Suppressor macrophage treated with lipopolysaccharide for 1 hour (primary cell): Measurements from ENCODE around the gene CTDP1.

Experiments used
- DNase-seq, 3 donors: peaks; one replicate each; pipeline ENCODE4 v3.0.0-alpha.2; 2020 to 2022

The CTDP1 gene

DNA sequence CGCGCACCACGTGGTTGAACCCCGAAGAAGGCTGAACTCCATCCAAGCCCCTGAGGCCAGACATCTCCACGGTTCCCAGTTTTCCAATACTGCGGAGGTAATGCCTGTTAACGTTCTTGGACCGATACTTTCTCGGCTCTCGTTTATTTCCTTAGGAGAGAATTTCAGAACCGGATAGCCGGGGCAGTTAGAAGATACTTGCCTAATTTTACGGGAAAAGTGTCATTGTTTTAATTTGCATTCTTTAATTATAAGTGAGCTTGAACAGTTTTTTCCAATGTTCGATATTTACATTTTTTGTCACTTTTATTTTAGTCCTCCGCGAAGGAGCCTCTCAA, 107.9 kb downstream of the CTDP1 start:
- no peak for DNase-seq

DNA sequence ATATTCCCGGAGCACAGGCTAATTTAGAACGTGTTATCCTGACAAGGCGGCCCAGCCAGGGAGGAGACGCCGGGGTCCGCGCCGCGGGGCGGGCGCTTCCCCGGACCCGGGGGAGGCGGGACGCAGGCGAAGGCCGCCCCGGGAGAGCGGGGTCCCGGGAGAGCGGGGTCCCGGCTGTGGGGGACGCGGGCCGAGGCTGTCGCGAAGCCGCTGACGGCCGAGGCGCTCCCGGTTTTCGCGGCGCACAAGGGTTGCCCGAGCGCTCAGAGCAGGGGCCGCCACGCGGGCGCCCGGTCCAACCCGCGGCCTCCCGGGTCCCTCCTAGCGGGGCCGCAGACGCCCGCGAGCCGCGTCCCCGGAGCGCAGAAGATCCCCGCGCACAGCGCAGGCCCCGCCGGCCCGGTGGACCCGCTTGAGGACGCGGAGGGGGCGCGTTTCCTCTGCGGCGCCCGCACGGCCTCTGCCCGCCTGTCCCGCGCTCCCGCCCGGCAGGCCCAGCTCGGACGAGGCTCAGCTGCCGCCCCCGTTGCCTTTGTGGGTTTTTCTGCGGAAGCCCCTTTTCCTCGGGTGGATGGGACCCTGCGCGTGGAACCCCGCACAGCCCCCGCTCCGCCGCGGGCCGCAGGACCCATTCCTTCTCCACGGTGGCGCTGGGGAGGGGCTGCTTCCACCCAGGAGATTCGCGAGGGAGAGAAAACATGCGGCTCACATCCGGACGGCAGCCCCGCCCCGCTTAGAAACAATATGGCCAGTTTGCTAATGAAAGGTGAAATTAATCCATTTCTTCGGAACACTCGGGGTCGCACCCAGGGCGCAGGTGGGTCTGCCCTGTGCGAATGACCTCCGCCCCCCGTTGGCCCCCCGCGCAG, 108.5 kb downstream of the CTDP1 start:
- peak in 1 of 3 donors; percentile 22 for DNase-seq

DNA sequence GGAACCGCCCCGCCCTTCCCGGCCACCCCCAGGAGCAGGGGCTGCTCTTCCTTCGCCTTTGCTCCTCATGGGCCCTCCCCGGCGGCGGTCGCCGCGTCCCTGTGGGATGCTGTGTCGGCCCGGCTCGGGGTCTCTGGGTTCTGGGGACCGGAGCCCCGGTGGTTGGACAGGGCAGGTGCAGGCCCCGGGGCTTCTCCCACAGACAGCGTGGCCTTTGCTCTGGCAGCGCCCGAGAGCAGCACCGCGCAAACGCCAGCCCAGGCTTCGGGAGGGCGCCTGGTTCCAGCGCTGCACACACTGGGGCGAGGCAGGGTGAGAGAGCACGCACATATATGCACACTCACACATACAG, 109.1 kb downstream of the CTDP1 start:
- no peak for DNase-seq

DNA sequence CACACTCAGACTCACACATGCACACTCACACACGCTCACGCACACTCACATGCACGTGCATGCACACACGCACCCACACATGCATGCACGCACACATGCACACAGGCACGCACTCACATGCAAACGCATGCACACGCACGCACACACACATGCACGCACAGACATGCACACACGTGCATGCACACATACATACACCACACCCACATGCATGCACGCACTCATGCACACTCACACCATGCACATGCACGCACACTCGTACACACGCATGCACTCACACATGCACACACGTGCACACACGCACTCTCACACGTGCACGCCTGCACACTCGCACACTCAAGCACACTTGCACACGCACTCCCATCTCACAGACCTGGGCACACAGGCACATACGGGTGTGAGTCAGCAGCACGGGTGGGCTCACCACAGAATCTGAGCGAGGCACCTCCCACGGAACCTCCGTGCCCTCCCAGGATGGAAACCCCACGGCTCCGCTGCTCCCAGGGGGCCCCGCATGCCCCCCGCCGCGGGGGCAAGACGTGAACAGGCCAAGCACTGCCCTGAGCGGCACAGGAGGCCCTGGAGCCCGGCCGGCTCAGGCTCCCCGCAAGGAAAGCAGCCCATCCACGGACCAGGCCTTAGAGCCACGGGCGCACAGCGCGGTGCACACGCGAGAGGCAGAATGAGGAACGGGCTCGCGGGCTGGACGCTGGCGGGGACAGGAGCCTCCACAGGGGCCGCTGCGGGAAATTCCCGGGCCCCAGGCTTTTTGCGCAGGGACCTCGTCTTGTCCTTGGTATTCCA, 109.7 kb downstream of the CTDP1 start:
- no peak for DNase-seq

DNA sequence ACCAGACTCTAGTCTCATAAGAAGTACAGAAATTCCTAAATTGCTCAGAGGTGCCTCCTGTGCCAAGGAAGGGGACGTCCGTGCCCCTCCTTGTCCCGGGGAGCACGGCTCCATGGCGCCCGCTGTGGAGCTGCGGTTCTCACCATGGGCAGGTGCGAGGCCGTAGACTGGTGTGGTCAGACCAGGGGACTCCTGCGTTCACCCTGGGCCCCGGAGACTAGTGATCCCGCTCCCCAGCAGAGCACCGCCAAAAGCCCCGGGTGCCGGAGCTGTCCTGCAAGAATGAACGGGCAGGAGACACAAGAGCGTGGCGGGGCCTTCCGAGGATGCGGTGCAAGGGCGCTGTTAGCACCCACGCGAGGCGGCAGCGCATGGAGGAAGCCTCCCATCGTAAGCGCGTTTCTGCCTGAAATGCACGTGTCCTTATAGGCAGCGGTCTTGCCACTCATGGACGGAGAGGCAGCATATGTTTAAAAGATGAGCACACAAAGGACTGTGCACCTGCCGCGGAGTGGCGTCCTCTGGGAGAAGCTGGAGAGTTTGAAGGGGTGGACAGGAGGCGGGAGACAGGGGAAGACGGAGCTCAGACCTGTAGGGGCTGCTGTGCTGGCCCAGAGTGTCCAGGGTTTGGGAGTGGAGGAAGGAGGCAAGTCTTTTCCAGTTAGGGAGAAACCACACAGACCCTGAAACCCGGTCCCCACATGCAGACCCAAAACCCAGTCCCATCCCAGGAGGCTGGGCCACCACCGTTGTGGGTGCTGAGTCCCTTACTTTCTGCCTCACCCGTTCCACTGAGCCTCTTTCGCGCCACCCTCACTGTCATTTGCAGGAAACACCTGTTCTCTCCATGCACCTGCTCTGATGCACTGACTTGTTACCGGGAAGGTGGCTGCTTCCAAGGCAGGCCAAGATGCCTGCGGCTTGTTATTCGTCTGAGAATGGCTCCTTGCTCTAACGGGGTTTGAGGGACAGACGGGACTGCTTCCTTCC, 110.6 kb downstream of the CTDP1 start:
- no peak for DNase-seq

DNA sequence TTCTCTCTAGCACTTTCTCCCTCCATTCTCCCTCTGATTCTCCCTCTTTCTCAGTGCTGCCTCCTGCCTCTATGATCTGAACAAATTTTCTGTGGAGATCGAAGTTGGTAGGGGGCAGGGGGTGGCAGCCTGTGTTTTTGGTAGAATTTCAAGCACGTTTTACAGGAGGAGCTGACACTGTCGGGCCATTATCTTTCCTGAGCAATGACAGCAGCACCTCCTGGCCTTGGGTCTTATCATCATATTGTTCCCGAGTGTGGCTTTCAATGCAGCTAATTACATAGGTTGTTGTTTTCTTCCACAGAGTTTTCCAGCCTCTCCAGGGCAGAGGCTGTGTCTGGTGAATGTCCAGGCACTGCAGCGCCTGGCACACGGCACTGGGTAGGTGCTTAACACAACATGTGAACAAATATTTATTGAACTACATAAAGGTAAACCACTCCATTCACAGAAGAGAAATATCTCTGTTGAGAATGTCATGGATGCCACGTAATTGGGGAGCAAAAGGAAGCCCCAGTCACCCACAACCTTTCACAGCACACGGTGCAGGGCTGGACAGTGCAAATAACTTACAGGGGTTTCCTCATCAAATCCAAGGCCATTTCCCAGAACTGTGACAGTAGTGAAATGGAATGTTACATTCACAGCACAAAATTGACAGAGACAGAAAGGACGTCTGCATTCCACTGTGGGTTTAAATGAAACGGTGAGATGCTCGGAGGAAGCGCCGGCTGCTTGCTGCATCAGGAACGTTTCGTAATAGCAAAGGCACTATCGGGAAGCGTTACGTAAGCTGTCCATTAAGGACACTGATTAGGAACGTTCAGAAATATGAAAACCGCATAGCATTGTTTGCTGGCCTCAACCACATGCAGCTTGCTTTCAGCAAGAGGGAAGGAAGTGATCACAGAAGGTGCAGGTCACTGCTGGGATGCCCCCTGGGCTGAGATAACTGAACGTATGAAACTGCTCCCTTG, 111.7 kb downstream of the CTDP1 start:
- DNase-seq = peak; percentile 69 to 84 (median 74)

DNA sequence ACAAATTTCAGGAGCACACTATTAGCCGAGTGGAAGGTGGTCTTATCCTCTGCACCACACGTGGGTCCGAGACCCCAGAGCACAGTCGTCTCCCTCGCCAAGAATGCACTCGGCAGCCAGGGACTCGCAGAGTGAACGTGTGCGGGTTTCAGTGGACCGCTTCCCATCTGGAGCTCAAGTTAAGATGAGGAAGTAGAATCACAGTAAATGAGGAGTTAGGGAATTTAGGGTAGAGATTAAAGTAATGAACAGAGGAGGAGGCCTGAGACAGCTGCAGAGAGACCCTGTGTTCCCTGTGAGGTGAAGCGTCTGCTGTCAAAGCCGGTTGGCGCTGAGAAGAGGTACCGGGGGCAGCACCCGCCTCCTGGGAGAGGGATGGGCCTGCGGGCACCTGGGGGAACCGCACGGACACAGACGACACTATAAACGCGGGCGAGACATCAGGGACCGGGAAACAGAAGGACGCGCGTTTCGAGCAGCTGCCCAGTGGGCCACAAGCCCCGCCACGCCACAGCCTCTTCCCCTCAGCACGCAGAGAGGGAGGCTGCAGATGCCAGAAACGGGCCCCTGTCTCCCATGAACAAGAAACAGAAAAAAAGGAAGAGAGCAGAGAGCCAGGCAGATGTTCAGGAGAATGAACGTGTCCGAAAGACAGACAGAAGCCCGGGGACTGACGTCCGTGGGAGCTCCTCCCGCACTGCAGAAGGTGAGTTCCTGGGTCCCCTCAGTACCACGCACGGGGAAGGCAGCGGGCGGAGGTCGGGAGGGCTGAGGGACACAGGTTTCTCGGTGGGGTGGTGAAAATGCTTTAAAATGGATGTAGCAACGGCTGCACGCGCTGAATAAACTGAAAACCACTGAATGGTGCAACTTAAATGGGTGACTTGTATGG, 112.7 kb downstream of the CTDP1 start:
- peak in 2 of 3 donors; percentile 23 to 31 for DNase-seq

DNA sequence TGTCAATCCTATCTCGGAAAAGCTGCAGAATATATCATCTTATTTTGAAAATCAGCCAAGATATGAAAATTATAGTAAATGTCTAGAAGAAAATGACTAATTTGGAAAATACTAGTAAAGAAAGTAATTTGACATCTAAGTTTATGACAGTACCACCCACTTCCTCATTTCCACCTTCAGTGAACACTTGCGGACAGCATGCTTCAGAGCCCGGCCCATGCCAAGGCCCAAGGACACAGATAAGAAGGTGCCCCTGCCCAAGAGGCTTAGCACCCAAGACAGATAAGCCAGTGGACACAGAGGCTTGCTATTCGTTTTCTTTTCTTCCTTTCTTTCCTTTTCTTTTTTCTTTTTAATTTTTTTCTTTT, 113.4 kb downstream of the CTDP1 start:
- peak; percentile 67 to 82 (median 74) for DNase-seq

GRCh38 chr18:79794846-79795245, 115.2 kb downstream of the CTDP1 start:
- peak in 1 of 3 donors; percentile 24 for DNase-seq

- no peak for DNase-seq
These were observed 115.8 kb downstream of the CTDP1 start for GRCh38 chr18:79795446-79795845.

- peak; percentile 35 to 44 (median 38) for DNase-seq
These were observed 116.4 kb downstream of the CTDP1 start for GRCh38 chr18:79796016-79796415.

DNA sequence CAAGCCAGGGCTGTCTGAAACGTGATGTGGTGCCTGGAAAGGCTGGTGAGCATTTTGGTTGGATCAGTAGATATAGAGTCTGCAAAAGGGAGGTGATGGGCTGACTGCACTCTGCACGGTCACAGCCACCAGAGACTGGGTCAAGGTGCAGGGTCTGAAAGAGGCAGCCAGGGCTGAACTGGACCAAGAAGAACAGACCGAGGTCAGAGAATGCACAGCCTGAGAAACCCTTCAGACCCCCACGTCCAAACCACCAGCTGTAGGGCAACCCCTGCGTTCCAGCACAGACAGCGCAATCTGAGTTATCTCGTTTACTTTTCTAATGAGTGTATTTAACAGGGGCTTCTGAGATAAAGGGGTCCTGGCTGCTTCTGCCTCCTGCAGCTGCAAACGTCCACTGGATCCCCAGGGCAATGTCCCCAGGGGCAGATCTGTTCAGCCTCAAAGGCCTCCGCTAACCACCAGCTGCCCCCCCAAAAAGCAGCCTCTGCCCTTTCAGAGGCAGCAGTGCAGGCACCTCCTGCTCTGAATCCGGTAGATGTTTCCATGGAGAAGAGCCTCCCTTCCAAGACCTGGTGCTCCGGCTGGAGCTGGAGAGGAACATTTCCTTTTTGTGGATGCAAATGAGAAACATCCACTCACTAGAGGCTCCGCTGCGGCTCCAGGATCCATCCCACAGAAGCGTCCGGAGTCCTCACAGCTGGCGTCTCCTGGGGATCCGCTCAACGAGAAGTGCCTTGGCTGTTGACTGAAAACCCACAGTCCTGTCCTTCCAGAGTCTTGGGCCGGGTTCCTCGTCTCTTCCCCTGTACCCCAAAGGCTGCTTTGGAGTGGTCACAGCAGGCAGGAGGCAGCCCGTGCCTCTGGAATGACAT, 117.2 kb downstream of the CTDP1 start:
- no peak for DNase-seq

DNA sequence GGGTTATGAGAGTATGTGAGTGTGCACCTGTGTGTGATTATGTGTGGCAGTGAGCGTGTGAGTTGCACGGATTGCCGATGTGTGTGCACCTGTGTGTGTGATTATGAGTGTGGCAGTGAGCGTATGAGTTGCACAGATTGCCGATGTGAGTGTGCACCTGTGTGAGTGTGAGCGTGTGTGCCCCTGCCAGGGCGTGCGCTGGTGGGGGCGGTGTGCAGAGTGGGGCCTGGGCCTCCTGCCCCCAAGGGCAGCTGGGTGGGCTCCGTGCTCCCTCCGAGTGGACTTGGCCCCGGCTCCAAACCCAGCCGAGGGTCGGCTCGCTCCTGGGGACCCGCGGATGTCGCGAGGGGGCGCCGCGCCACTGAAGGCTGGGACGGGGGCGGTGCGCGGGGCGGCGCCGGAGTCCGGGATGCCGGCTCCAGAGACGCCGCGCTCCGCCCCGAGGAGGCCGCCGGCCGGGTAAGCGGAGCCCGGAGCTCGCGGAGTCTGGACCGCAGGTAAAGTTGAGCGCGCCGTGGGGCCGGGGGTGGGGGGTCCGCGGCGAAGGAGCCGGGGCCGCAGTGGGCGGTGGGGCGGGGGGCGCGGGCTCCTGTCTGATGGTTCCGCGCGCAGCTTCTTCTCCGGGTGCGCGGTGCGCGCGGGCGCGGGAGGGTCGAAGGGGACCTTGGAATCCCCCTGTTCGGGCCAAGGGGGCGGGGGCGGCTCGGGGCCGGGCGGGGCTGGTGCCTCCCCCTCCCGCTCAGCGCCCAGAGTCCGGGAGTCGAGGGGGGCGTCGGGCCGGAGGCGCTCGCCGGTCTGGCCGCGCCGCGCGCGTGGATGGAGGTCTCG, 118.1 kb downstream of the CTDP1 start, which contains the start of gene KCNG2:
KCNG2 (plus strand) TSS at position 421 of the 828 bp plus-strand sequence. CDS start 65,730 bp downstream, outside the sequence.
- DNase-seq = peak in 1 of 3 donors; percentile 69

DNA sequence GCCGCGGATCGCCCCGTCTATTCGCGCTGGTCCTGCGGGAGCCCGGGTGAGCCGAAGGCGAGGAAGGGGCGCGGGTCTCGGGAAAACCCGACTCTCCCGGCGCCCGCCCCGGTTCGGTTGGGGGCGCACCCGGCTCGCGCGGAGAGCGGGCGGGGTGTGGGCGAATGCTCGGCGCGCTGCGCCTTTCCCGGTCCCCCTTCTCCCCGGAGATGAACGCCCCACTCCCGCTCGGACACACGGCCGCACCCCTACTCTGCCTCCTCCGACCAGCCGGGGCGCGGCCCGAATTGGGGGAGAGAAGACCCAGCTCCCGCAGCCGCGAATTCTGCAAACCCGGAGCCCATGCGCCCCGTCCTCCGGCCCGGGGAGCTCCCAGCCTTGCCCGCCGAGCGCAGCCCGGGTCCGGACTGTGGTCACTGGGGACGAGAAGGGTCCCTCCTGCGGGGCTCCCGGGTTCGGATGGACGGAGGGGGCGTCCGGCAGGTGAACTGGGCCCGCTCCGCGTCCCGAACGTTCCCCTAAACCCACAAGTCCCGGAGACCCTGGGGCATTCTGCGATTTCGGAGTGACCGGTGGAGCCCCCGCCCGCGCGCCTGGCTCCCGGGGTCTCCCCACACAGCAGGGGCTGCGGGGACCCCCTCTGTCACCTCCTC, 118.9 kb downstream of the CTDP1 start:
- no peak for DNase-seq

DNA sequence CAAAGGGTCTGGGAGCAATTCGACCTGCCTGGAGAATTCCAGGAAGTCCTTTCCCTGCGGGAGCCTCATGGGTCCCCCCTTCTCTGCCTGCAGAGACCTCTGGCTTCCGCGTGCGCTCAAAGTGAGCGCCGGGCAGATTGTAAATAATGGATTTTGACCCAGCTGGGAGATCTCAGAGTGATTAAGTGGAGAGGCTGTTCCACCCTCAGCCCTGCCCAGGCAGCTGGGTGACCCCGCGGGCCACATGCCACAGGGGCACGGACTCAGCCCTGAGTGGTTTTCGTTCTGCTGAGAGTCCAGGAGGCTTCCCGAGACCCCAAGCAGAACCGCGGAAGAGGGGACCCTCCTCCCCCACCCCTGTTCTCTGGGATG, 119.4 kb downstream of the CTDP1 start:
- DNase-seq = peak in 2 of 3 donors; percentile 12 to 39

DNA sequence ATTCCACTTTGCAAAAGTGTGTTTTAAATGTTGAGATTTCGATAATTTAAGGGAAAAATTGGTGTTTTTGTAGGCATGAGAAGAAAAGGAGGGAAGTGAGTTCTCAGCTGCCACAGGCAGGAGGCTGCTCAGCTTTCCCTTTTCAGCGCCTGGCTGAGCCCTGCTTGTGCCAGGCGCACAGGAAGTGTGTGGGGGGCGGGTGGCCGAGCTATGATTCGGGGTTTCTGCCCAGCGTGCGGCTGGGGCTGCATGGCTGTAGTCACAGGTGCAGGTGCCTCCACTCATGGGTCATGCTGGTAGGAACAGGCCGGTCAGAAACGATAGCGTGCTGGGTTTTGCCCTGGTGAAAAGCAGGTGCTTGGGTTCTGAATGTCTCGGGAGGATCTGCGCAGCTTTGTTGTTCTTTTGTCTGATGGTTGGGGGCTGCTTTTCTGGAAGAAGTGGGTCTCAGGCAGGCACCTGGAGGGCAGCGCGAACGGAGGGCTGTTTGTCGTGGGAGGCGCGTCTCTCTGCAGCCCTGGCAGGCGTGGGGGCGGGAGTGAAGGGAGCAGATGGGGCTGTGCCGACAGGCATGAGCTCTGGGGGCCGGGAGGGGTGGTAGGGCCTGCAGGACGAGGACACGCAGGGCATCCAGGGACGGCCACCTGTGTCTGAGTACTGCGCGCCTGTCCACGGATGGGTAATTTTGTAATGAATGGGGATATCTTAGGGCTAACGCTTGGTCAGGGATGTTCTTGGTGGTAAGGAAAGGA, 120.2 kb downstream of the CTDP1 start:
- peak; percentile 35 to 67 (median 51) for DNase-seq
